NB4 (cell line): Measurements from ENCODE around the gene PEAK3.

Experiments used
- DNase-seq: peaks from one replicate; pipeline ENCODE4 v3.0.0; 2010; ENCODE audit warnings: low read depth
- H3K4me3 ChIP-seq: one replicate; pipeline ENCODE4 v1.5.1; 2011; ENCODE audit warnings: mild to moderate bottlenecking, low read depth, low read length, moderate library complexity
- CTCF ChIP-seq: IDR thresholded peaks from one replicate; pipeline ENCODE4 v1.5.1; 2012; ENCODE audit warnings: low read depth, low read length
- MAX ChIP-seq: IDR thresholded peaks from 2 replicates; pipeline ENCODE4 v1.6.1; 2011; ENCODE audit warnings: low read depth, low read length
- MYC ChIP-seq: IDR thresholded peaks from 2 replicates; pipeline ENCODE4 v1.6.1; 2011; ENCODE audit warnings: low read depth, low read length
- POLR2A ChIP-seq: IDR thresholded peaks from 2 replicates; pipeline ENCODE4 v1.6.1; 2011; ENCODE audit warnings: mild to moderate bottlenecking; ENCODE audit not compliant: insufficient read length; ENCODE audit errors: extremely low read depth

The PEAK3 gene

GRCh38 chr19:2254064-2254872, 27.7 kb downstream of the PEAK3 start:
- no peak overlapping the region for H3K4me3 ChIP-seq
- TF ChIP-seq POLR2A (no peak), CTCF (no peak), MYC (no peak), MAX (no peak)
- DNase-seq, result no peak

DNA sequence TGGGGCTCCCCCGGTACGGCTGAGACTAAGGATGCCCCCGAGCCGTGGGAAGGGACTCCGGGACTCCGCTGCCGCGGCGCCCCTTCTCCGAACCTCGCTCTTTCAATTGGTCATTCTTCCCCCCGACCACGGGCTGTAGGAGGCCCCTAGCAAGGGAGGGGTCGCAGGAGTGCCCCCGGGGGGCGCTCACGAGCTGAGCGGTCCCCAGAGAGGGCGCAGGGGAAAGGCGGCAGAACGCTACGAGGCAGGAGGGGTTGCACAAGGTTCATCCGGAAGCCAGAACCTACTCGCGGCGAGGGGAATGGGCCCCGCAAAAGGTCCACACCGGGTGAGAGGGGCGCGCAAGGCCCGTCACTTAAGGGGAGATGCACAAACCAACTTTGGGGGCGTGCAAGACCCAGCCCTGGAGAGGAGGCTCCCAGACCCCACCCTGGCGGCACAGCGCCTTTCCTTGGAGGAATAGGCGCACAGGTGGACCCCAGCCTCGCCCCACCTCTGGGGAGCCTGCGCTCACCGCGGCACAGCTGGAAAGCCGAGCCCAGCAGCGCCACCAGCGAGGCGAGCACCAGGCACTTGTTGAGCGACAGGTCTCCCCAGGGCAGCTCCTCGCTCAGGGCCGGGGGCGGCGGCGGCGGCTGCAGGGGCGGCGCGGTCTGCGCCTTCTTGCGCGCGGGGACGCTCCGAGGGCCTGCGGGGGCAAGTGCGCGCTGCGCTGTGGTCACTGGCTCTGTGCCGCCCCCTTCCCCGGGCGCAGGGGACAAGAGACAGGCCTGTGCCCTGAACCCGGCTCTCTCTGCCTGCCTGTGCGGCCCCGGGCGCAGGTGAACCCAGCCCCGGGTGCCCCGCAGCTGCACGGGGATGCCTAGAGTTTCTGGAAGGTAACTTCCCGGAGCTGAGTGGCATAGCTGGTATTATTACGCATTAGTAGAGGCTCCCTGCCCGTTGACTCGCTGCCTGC, 28.6 kb downstream of the PEAK3 start:
- no peak overlapping the region for H3K4me3 ChIP-seq
- peak; percentile 76 for DNase-seq

DNA sequence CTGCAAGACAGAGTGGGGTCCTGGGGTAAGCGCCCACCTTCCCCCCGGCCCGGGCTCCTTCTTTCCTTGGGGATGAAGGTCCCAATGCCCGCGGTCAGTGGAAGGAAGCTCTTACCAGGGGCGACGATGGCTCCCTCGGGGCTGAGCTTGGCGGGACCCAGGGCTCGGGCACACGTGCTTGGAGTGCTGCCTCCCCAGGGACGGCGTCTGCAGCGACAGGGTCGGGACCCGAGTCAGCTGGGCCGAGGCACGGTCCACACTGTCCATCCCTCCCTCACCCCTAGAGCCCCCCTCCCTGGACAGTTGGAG, 29.2 kb downstream of the PEAK3 start:
- TF ChIP-seq POLR2A (no peak), MYC (no peak), CTCF (no peak), MAX (no peak)
- peak; percentile 36 for DNase-seq
- H3K4me3 ChIP-seq, result no peak overlapping the region

More for the DNA sequence above, 28.6 kb downstream of the PEAK3 start:
- no peak for TF ChIP-seq MAX
- no peak for TF ChIP-seq POLR2A
- TF ChIP-seq MYC, result no peak
- peak; percentile 44 for TF ChIP-seq CTCF

- TF ChIP-seq MAX (no peak), CTCF (no peak), POLR2A (no peak), MYC (no peak)
- H3K4me3 ChIP-seq, result no peak overlapping the region
- no peak for DNase-seq
Observed at GRCh38 chr19:2252055-2252796, 29.7 kb downstream of the PEAK3 start.

DNA sequence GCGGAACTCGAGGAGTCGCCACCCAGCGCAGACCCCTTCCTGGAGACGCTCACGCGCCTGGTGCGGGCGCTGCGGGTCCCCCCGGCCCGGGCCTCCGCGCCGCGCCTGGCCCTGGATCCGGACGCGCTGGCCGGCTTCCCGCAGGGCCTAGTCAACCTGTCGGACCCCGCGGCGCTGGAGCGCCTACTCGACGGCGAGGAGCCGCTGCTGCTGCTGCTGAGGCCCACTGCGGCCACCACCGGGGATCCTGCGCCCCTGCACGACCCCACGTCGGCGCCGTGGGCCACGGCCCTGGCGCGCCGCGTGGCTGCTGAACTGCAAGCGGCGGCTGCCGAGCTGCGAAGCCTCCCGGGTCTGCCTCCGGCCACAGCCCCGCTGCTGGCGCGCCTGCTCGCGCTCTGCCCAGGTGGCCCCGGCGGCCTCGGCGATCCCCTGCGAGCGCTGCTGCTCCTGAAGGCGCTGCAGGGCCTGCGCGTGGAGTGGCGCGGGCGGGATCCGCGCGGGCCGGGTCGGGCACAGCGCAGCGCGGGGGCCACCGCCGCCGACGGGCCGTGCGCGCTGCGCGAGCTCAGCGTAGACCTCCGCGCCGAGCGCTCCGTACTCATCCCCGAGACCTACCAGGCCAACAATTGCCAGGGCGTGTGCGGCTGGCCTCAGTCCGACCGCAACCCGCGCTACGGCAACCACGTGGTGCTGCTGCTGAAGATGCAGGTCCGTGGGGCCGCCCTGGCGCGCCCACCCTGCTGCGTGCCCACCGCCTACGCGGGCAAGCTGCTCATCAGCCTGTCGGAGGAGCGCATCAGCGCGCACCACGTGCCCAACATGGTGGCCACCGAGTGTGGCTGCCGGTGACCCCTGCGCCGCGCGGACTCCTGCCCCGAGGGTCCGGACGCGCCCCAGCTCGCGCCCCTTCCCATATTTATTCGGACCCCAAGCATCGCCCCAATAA, 30.6 kb downstream of the PEAK3 start:
- H3K4me3 ChIP-seq, result no peak overlapping the region
- DNase-seq, result no peak
- TF ChIP-seq CTCF, result no peak
- TF ChIP-seq MYC, result no peak
- no peak for TF ChIP-seq MAX
- TF ChIP-seq POLR2A, result no peak
